GM23338 (cell line): ENCODE measurements around the gene MLST8. TPM values are rescaled to one million over a fixed set of nuclear protein-coding genes. Genes with fewer than 3 reads are reported as not detected.

Experiments
- ATAC-seq: fragments of 200-7000 bp; cut with Tn5 transposase; 3 replicates; pipeline ENCODE4 v1.9.1; 2020
- DNase-seq: peaks from one replicate; pipeline ENCODE4 v3.0.0-alpha.2; 2015; ENCODE audit warnings: low spot score
- H2AFZ ChIP-seq: fragments of 200-600 bp; sonication (generic); 2 replicates; pipeline ENCODE4 v1.8.0; 2016; ENCODE audit warnings: antibody characterized with exemption, mild to moderate bottlenecking, moderate library complexity
- H3F3A ChIP-seq: fragments of 200-600 bp; sonication (generic); replicated peaks from 2 replicates; pipeline ENCODE4 v1.8.0; 2017; ENCODE audit warnings: antibody characterized with exemption, mixed run types, low read depth
- H3K27ac ChIP-seq: fragments of 200-600 bp; sonication (generic); 2 replicates; pipeline ENCODE4 v1.6.1; 2016; ENCODE audit warnings: low read depth
- H3K27me3 ChIP-seq: fragments of 200-600 bp; sonication (generic); 2 replicates; pipeline ENCODE4 v1.8.0; 2016; ENCODE audit warnings: mild to moderate bottlenecking, mixed run types, moderate library complexity; ENCODE audit not compliant: insufficient read depth
- H3K36me3 ChIP-seq: fragments of 200-600 bp; sonication (generic); 2 replicates; pipeline ENCODE4 v1.8.0; 2016; ENCODE audit warnings: mild to moderate bottlenecking; ENCODE audit not compliant: insufficient read depth
- H3K4me1 ChIP-seq: fragments of 200-600 bp; sonication (generic); 2 replicates; pipeline ENCODE4 v1.8.0; 2016; ENCODE audit warnings: mild to moderate bottlenecking, moderate library complexity; ENCODE audit not compliant: insufficient read depth
- H3K4me2 ChIP-seq: fragments of 200-600 bp; sonication (generic); 2 replicates; pipeline ENCODE4 v1.7.1; 2017; ENCODE audit warnings: mixed run types
- H3K4me3 ChIP-seq: fragments of 200-600 bp; sonication (generic); 2 replicates; pipeline ENCODE4 v1.6.1; 2016; ENCODE audit warnings: mixed run types
- H3K79me2 ChIP-seq: fragments of 200-600 bp; sonication (generic); replicated peaks from 2 replicates; pipeline ENCODE4 v1.8.0; 2017; ENCODE audit warnings: mild to moderate bottlenecking; ENCODE audit not compliant: insufficient read depth
- H3K9me2 ChIP-seq: fragments of 200-600 bp; sonication (generic); 2 replicates; pipeline ENCODE4 v1.8.0; 2017; ENCODE audit not compliant: insufficient read depth
- H4K20me1 ChIP-seq: fragments of 200-600 bp; sonication (generic); replicated peaks from 2 replicates; pipeline ENCODE4 v1.8.0; 2017; ENCODE audit warnings: mild to moderate bottlenecking; ENCODE audit not compliant: insufficient read depth
- H3K27ac Mint-ChIP-seq: 2 replicates; pipeline ENCODE4 v1.8.0; 2020; ENCODE audit warnings: inconsistent platforms, mild to moderate bottlenecking, moderate library complexity, mixed read lengths
- H3K27me3 Mint-ChIP-seq: 3 replicates; pipeline ENCODE4 v1.8.0; 2022; ENCODE audit warnings: low read depth, mild to moderate bottlenecking, moderate library complexity, mixed read lengths, inconsistent platforms; ENCODE audit not compliant: insufficient read depth, poor library complexity
- H3K36me3 Mint-ChIP-seq: 3 replicates; pipeline ENCODE4 v1.8.0; 2021; ENCODE audit warnings: low read depth, mild to moderate bottlenecking, inconsistent platforms, moderate library complexity, mixed read lengths
- H3K4me1 Mint-ChIP-seq: 3 replicates; pipeline ENCODE4 v1.8.0; 2020; ENCODE audit warnings: mild to moderate bottlenecking, inconsistent platforms, mixed read lengths
- H3K4me3 Mint-ChIP-seq: 3 replicates; pipeline ENCODE4 v1.8.0; 2021; ENCODE audit warnings: moderate library complexity, mild to moderate bottlenecking, inconsistent platforms, mixed read lengths
- H3K9me3 Mint-ChIP-seq: 3 replicates; pipeline ENCODE4 v1.8.0; 2020; ENCODE audit warnings: moderate library complexity, mild to moderate bottlenecking, inconsistent platforms, mixed read lengths
- CREB1 ChIP-seq: fragments of 250-450 bp; sonication (Bioruptor Pico); IDR thresholded peaks from 2 replicates; pipeline ENCODE4 v1.5.0; 2020; ENCODE audit warnings: low read depth, mild to moderate bottlenecking, moderate library complexity
- CTCF ChIP-seq, 2 experiments: fragments of 200-600 bp in 1 of 2; sonication (generic) in 1 of 2; conservative IDR thresholded peaks; 2 replicates each; pipeline versions ENCODE4 v1.5.1 to v1.6.1; 2016 to 2017; ENCODE audit warnings: antibody characterized with exemption in 2 of 2, low read depth in 2 of 2, mild to moderate bottlenecking in 2 of 2, moderate library complexity in 1 of 2
- ETS1 ChIP-seq: IDR thresholded peaks from 2 replicates; pipeline ENCODE4 v1.6.1; 2016; ENCODE audit warnings: antibody characterized with exemption
- EZH2 ChIP-seq: fragments of 200-600 bp; sonication (generic); IDR thresholded peaks from one replicate; pipeline ENCODE4 v1.8.0; 2017; ENCODE audit warnings: antibody characterized with exemption, mild to moderate bottlenecking, low read depth; ENCODE audit not compliant: unreplicated experiment
- EZH2phosphoT487 ChIP-seq: fragments of 200-600 bp; sonication (generic); IDR thresholded peaks from one replicate; pipeline ENCODE4 v1.8.1; 2018; ENCODE audit warnings: antibody characterized with exemption; ENCODE audit not compliant: unreplicated experiment
- JUNB ChIP-seq: IDR thresholded peaks from one replicate; pipeline ENCODE4 v1.6.1; 2016; ENCODE audit warnings: antibody characterized with exemption; ENCODE audit not compliant: unreplicated experiment
- NANOG ChIP-seq: IDR thresholded peaks from 2 replicates; pipeline ENCODE4 v1.6.1; 2016; ENCODE audit warnings: antibody characterized with exemption, borderline replicate concordance
- POLR2AphosphoS5 ChIP-seq: IDR thresholded peaks from 2 replicates; pipeline ENCODE4 v1.6.1; 2016; ENCODE audit warnings: antibody characterized with exemption, low read depth
- REST ChIP-seq: IDR thresholded peaks from one replicate; pipeline ENCODE4 v1.6.1; 2018; ENCODE audit warnings: antibody characterized with exemption; ENCODE audit not compliant: unreplicated experiment
- STAT1 ChIP-seq: IDR thresholded peaks from one replicate; pipeline ENCODE4 v1.6.1; 2016; ENCODE audit warnings: antibody characterized with exemption; ENCODE audit not compliant: unreplicated experiment
- ZNF114 ChIP-seq: fragments of 250-450 bp; sonication (Bioruptor Pico); IDR thresholded peaks from 2 replicates; pipeline ENCODE4 v1.5.0; 2020; ENCODE audit warnings: mild to moderate bottlenecking, moderate library complexity
- ZNF331 ChIP-seq: fragments of 250-450 bp; sonication (Bioruptor Pico); IDR thresholded peaks from 2 replicates; pipeline ENCODE4 v1.5.0; 2020; ENCODE audit warnings: low read depth, mild to moderate bottlenecking, moderate library complexity
- ZNF462 ChIP-seq: fragments of 250-450 bp; sonication (Bioruptor Pico); IDR thresholded peaks from 2 replicates; pipeline ENCODE4 v1.5.0; 2020; ENCODE audit warnings: mild to moderate bottlenecking, moderate library complexity
- polyA plus RNA-seq: library from polyadenylated mRNA; unstranded; fragments of >200 nt; fragmentation: Nextera tagmentation; extraction: Ambion mirVana; gene quantifications from 2 replicates; pipeline ENCODE4 v1.2.1, GENCODE V29; 2016
- total RNA-seq: library from RNA; depleted of rRNA; stranded (reverse); fragments of >200 nt; shearing (Covaris generic); gene quantifications from 2 replicates; pipeline ENCODE4 v1.2.3, GENCODE V29; 2014

MLST8 gene
- total and polyA plus RNA-seq, 2 experiments from 2014 or later = 58.8 to 138 TPM

GRCh38 chr16:2183671-2184070, 21.6 kb upstream of the MLST8 start:
- H3F3A ChIP-seq = no peaks in the 10 kb centered on the region
- no peaks in the 10 kb centered on the region for H3K9me3 Mint-ChIP-seq
- no peaks in the 10 kb centered on the region for H4K20me1 ChIP-seq
- H3K36me3 Mint-ChIP-seq = no peaks in the 10 kb centered on the region; the same call in 2 of the 3 replicates
- H3K27ac Mint-ChIP-seq = no peak overlapping the region
- H3K36me3 ChIP-seq = no peaks in the 10 kb centered on the region
- no peak overlapping the region for H3K27ac ChIP-seq
- H3K4me3 Mint-ChIP-seq = no peak overlapping the region; the same call in 2 of the 3 replicates
- ATAC-seq (no peak), DNase-seq (no peak)
- peaks cover 6% of the 10 kb centered on the region for H3K4me1 Mint-ChIP-seq
- H2AFZ ChIP-seq = no peak overlapping the region
- H3K4me3 ChIP-seq = no peak overlapping the region
- TF ChIP-seq ZNF462 (CRISPR knock-in tag) (no peak), ZNF114 (no peak), JUNB (no peak), POLR2AphosphoS5 (no peak), CTCF (conservative IDR thresholded peaks at IDR 0.05; ENCODE audit: low read depth in 2 of 2) (no peak), ZNF331 (CRISPR knock-in tag) (no peak), EZH2phosphoT487 (no peak), ETS1 (no peak), EZH2 (no peak), CREB1 (no peak), REST (no peak), STAT1 (no peak), NANOG (no peak)
- H3K9me2 ChIP-seq = no peaks in the 10 kb centered on the region
- H3K27me3 ChIP-seq = no peaks in the 10 kb centered on the region
- H3K4me1 ChIP-seq = no peaks in the 10 kb centered on the region
- peaks cover 15% of the 10 kb centered on the region for H3K27me3 Mint-ChIP-seq
- H3K79me2 ChIP-seq = no peaks in the 10 kb centered on the region
- H3K4me2 ChIP-seq = no peak overlapping the region
